Activated CD8-positive, alpha-beta memory T cell treated with anti-CD3 and anti-CD28 coated beads for 48 hours (primary cell): ENCODE results near the gene ZNF554.
"Not testable (repeated sequence)": the region's sequence is repeated elsewhere in the genome, so short reads cannot be mapped to it uniquely, and the experiment has no call there.

Experiments
- DNase-seq, 3 experiments: peaks; one replicate each; pipeline ENCODE4 v3.0.0-alpha.2; 2020; ENCODE audit warnings: low read depth in 2 of 3, low spot score in 2 of 3

ZNF554 gene

DNA sequence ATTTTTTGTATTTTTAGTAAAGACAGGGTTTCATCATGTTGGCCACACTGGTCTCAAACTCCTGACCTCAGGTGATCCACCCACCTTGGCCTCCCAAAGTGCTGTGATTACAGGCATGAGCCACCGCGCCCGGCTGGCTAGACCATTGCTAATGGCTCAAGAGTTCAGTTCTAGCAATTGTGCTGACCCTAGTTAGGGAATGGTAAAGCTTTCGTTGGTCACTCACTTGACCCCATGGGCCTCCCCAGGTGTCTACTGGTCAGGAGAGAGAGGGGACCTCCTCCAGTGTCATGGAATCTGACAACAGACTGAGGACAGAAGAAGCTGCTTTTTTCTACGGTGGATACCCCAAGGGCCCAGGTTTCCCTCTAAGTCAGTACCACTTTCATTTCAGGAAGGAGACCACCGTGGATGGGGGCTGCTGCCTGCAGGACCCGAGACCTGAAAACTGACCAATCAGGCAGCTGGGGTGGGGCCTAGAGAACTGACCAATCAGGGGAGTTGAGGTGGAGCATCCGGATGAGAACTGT is 46.9 kb downstream of the ZNF554 start:
- no peak for DNase-seq

- no peak for DNase-seq
Observed at GRCh38 chr19:2867025-2867991, 47.6 kb downstream of the ZNF554 start, which contains the start of gene ZNF556. TSS of gene ZNF556 (plus strand) at chr19:2867335. CDS start at chr19:2867422, 87 bp downstream.

- DNase-seq: no peak
Observed at GRCh38 chr19:2869618-2870017, 50.0 kb downstream of the ZNF554 start.

DNA sequence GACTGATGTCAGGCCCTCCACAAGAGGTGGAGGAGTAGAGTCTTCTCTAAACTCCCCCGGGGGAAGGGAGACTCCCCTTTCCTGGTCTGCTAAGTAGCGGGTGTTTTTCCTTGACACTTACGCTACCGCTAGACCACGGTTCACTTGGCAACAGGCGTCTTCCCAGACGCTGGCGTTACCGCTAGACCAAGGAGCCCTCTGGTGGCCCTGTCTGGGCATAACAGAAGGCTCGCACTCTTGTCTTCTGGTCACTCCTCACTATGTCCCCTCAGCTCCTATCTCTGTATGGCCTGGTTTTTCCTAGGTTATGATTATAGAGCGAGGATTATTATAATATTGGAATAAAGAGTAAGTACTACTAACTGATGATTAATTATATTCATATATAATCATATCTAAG is 52.5 kb downstream of the ZNF554 start:
- DNase-seq: not testable (repeated sequence)

GRCh38 chr19:2877398-2878331 is 58.0 kb downstream of the ZNF554 start:
- no peak for DNase-seq

- no peak for DNase-seq
Observed at GRCh38 chr19:2883686-2884439, 64.2 kb downstream of the ZNF554 start.

DNA sequence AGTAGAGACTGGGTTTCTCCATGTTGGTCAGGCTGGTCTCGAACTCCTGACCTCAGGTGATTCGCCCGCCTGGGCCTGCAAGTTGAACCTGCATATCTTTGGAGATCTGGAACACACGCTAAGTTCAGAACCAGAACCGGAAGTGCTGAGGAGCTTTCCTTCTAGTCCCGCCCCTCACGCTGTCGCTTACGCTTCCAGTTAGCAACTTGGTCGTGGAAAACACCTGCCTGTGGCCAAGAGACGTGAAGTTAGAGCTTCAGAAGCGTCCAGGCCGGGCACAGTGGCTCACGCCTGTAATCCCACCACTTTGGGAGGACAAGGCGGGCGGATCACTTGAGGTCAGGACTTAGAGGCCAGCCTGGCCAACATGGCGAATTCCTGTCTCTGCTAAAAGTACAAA is 66.1 kb downstream of the ZNF554 start:
- DNase-seq: no peak
